NCI-H2227 treated with DMSO at 0.1 percent for 48 hours (cell line): Measurements from ENCODE around the gene TRIM45.
A peak's percentile ranks its signal among the peaks of the same experiment; 100 is the strongest.
"Not testable (repeated sequence)": the region's sequence is repeated elsewhere in the genome, so short reads cannot be mapped to it uniquely, and the experiment has no call there.

ENCODE experiments used
- DNase-seq: peaks from one replicate; lab custom pipeline; 2025; lab: John Stamatoyannopoulos, UW

The TRIM45 gene

DNA sequence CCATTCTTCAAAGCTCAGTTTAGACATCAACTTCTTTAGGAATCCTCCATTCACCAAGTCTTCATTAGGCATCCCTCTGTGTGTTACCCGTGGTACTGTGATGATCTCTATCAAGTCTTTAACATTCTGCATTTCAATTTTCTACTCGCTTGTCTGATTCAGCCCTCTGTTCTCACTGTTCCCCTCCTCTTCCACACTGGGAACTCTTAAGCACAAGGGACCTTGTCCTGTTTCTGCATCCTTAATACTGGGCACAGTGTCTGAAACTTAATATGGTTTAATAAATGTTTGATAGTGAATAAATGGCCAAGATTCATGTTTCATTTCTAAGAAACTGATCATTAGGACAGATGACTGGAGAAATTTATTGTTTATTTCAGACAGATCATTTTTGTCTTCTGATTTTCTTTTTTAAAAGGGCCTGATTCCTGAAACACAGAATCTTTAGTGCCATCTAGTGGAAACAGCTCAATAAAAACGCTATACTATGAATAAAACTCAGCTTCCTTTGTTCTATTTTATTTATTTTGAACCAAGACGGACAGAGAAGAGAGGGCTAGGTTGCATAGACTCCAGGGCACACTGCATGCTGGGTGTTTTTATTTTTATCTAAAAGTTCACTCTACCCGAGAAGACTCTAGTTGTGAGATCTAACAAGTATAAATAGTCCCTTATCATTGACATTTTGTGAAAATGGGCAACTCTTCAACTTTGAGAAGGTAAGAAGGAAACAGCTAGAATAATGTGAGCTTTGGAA, 7.0 kb upstream of the TRIM45 start:
- DNase-seq = peak; percentile 78

- no peak for DNase-seq
Observed at GRCh38 chr1:117127795-117128194, 6.2 kb upstream of the TRIM45 start.

DNA sequence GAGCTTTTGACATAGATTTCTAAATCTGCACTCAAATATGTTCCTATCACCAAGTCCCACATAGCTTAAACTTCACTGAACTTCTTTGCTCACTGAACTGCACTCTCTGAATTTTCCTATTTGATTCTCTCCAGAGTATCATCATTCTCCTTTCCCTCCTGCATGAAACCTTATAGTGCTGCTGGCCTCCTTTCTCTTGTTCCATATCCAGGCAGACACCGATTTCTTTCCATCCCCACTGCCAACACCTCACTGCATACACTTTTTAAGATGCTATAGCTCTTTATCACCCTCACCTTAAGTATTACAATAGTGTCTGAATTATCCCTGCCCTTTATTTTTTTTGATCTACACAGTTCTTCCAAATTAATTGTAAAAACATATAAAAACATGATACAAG, 3.1 kb upstream of the TRIM45 start:
- no peak for DNase-seq

GRCh38 chr1:117123274-117123673, 1.7 kb upstream of the TRIM45 start:
- no peak for DNase-seq

DNA sequence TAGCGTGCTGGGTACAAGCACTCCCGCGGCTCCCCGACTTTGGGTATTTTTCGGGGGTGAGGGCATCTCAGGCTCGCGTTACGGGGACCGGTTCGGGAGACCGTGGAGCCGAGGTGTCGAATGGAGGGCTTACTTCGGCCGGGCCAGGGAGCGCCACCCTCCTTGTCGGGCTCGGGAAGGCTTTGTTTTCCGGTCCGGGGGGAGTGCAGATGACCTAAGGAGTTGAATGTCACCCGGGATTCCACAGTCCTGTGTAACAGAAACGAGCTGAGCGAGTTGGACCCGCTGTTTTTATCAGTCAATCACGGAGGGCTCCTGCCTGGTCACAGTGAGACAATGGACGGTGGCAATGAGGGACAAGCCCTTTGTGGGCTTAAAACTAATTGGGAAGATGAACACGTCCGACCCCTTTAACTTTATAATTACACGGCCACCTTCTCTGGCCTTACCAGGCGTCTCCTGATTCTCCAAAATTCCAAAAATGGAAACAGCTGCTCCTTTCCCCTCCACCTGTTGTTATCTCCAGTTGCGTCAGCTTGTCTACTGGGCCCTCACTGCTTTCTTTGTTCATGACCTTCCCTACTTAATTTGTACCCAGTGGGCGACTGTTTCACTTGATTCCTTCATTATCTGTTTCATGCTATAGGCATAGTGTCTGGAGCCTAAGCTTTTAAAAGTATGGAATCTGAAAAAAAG, 929 bp upstream of the TRIM45 start:
- DNase-seq = no peak

DNA sequence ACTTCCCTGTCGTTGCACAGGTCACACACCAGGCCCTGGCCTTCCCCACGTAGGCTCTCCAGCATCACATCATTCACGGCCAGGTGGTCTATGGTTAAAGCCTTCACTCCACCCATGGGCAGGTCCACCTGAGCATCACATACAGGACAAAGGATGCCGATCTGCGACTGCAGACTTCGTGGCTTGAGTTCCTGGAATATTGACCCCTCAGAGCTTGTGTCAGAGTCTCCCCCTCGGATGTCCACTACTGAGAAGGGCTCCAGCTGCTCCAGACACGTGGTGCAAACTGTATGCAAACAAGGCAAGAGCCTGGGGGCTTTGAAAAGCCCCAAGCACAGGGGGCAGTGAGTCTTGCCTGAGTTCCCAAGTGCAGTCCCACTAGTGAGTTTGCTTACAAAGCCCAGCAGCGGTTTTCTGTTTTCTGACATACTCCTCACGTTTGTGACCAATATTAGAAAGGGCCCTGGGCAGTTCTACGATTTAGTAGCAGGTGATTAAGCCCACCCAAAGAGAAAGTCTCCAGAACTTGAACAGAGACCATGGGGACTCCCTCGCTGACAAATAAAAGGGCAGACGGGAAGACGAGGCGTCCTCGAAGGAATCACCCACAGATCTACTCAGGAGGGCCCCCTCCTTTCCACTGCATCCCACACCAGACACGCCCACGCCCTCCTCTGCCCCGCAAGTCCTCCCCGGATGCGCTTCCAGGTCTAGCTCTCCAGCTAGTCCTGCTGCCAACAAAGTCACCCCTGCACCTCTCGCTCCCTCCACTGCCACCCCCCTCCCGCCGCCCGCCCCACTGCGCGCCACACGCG, 568 bp downstream of the TRIM45 start:
- peak; percentile 54 for DNase-seq

DNA sequence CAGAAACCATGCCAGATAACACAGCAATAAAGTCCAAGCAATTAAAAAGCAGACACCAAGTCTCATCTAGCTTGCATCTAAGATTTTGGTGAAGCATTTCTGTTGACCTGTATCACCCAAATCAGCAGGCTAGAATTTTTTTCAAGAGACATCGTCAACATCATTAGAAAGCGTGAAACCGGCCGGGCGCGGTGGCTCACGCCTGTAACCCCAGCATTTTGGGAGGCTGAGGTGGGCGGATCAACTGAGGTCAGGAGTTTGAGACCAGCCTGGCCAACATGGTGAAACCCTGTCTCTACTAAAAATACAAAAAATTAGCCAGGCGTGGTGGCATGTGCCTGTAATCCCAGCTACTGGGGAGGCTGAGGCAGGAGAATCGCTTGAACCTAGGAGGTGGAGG, 2.4 kb downstream of the TRIM45 start:
- DNase-seq = not testable (repeated sequence)

DNA sequence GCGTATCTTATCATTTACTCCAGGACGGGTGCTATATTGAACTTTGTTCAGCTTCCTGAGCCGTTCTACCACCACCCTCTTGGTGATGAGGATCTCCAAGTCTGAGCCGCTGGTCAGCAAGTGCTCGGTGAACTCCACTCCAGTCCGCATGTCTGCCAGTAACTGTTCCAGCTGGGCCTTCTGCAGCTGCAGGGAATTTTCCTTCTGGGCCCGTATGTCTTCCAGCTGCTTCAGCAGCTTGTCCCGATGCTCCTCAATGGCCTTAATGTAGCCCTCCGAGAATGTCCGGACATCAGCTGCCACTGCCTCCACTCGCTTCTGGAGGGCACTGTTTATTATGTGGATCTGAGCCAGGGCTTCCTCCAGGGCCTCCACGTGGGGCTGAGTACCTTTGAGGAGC, 3.4 kb downstream of the TRIM45 start:
- no peak for DNase-seq

- DNase-seq = no peak
Observed at GRCh38 chr1:117117697-117118096, 3.9 kb downstream of the TRIM45 start.

GRCh38 chr1:117116784-117117130, 4.8 kb downstream of the TRIM45 start:
- DNase-seq = no peak

GRCh38 chr1:117116090-117116783, 5.3 kb downstream of the TRIM45 start:
- DNase-seq = no peak

DNA sequence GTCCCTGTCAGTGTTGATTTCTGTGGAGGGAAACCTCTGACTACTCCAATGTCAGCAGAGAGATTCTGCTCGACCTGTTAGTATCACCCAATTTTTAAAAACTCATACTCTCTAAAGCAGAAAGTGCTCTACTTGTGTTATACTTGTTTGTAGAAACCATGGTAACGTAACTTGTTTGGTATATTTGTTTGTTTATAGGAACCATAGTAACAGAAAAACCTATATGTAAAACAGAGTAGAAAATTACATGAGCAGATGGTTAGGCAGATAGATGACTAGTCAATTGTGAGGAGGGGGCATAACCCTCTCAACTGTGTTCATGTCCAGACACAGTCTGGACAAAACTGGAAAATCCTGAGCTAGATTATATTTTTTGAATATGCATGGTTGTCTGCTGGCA, 6.7 kb downstream of the TRIM45 start:
- DNase-seq = no peak

DNA sequence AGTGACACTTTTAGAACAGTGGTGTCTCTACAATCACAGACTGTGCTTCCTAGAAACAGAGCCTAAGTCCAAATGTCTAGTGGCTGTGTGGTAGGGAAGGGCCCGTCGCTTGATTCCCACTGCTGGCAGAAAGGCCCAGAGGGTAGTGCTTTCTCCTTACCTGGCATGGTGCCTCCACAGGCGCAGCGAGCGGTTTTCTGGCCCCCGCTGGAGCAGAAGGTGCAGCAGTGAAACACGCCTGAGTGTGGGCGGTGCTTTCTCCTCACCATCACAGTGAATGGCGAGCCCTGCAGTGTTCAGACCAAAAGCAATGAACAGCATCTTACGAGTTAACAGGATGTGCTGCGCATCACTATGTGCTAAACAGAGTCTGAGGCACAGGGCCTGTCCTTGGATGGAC, 8.3 kb downstream of the TRIM45 start:
- no peak for DNase-seq

DNA sequence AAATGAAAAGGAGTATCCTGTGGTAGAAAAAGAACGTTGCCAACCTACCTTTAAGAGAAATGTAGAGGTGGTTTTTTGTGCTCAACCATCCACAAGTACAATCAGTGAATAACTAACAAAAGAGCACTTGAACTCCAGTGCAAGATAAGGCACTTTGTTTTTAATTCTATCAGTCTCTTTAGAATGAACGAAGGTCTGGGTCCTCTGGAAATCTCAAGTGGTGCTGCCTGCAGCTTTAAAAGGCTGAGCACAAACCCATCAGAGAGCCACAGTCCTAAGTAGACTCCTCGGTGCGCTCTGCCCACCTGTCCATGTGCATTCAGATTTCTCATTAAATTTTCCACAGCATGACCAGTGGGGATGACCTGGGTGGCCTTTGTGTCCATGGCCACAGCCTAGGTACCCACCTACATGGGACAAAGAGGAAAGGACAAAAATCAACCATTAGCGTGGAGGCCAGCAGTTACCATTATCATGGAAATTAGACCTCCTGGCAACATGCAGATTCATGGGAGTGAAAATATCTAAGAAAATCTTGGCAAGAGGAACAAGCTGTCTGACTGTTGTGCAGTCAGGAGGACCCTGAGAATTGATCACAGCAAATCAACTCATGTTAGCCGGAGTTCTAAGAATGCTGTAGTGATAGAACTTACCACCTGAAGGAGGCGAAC, 9.4 kb downstream of the TRIM45 start:
- DNase-seq = no peak

DNA sequence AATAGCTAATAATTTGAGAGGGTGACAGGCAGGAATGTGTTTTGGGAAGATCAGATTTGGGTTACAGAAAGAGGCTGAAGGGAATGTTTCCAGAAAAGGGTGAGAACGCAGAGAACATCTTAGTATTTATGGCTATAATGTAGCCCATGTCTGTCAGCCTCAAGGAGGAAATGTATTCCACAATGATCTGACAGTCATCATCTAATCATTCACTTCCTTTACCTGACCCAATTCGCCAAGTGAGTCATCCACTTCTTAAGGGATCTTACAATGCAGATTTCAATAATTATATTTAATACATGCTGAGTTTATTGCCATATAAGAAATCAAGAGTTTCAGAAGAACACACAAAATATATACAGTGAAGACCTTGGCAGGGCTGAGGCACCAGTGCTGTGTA, 10.8 kb downstream of the TRIM45 start:
- DNase-seq = no peak

DNA sequence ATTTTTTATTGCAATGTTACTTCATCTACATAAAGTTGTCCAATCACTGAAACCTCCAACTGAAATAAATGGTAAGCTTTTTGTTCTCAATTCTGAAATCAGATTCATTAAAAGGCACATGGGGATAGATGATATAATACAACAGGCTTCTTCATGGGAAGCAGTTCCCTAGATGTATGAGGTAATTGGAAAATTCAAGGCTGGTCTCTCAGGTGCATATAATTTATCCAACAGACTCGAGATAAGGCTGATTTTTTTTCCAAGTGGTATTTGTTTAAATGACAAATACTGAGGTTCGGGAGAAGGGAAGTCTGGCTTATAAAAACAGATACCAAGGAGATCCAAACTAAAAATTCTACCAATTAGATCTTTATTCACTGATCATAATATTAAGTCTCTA, 14.2 kb downstream of the TRIM45 start:
- DNase-seq = no peak

DNA sequence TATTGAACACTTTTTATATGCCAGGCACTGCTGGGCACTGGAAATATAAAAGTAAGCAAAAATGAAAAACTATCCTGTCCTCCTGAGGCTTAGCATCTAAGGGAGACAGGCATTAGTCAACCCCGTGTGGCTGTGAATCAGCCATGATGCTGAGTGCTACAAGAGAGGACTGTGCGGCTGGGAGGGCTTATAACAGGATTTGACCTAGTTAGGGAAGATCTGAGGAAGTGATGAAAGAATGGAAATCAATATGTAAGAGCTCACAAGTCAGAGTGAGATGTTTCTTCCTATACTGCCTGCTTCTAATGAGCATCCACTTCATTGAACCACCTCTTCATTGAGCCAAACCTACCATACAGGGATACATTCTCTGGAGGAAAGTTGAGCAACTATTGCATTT, 15.1 kb downstream of the TRIM45 start:
- no peak for DNase-seq

- no peak for DNase-seq
Observed at GRCh38 chr1:117105722-117106121, 15.8 kb downstream of the TRIM45 start.

GRCh38 chr1:117104986-117105385, 16.6 kb downstream of the TRIM45 start:
- DNase-seq = no peak

GRCh38 chr1:117101858-117102257, 19.7 kb downstream of the TRIM45 start:
- DNase-seq = not testable (repeated sequence)

GRCh38 chr1:117101334-117101733, 20.2 kb downstream of the TRIM45 start:
- DNase-seq = no peak
